ENCODE data around the gene TCP11L1.

TCP11L1 gene

GRCh38 chr11:33015621-33016551, 23.5 kb upstream of the TCP11L1 start, which contains the start of gene DEPDC7 (continued):
- TF ChIP-seq PRDM10 (tag by site-specific recombination; IDR thresholded peaks at IDR 0.05) (no peak), ZNF692 (tag by site-specific recombination; IDR thresholded peaks at IDR 0.05) (no peak), ZNF548 (tag by site-specific recombination; IDR thresholded peaks at IDR 0.05) (no peak), ZNF350 (tag by site-specific recombination; IDR thresholded peaks at IDR 0.05) (no peak), ZFHX2 (tag by site-specific recombination; conservative IDR thresholded peaks at IDR 0.05) (peak; percentile 76), KLF10 (tag by site-specific recombination; IDR thresholded peaks at IDR 0.05) (no peak), KLF7 (tag by site-specific recombination; IDR thresholded peaks at IDR 0.05; ENCODE audit: borderline replicate concordance) (no peak), KLF16 (tag by site-specific recombination; IDR thresholded peaks at IDR 0.05) (peak; percentile 47; the same call in 1 of the 2 replicates), ZNF664 (tag by site-specific recombination; IDR thresholded peaks at IDR 0.05) (no peak), ZFP69B (tag by site-specific recombination; IDR thresholded peaks at IDR 0.05) (0 out of 2 replicates have a peak, but pooled peaks have one; percentile 50), ZXDB (tag by site-specific recombination; IDR thresholded peaks at IDR 0.05) (no peak), SP3 (tag by site-specific recombination; IDR thresholded peaks at IDR 0.05) (peak; percentile 78), ZNF777 (tag by site-specific recombination; IDR thresholded peaks at IDR 0.05; ENCODE audit: borderline replicate concordance) (no peak), ZNF514 (tag by site-specific recombination; IDR thresholded peaks at IDR 0.05) (no peak), ZNF776 (tag by site-specific recombination; IDR thresholded peaks at IDR 0.05; ENCODE audit: borderline replicate concordance) (no peak), ZNF214 (tag by site-specific recombination; IDR thresholded peaks at IDR 0.05; ENCODE audit: borderline replicate concordance) (no peak), ZNF843 (tag by site-specific recombination; IDR thresholded peaks at IDR 0.05) (peak; percentile 34; the same call in 1 of the 2 replicates), ZNF266 (tag by site-specific recombination; IDR thresholded peaks at IDR 0.05; ENCODE audit: low read depth) (no peak), ZNF658 (tag by site-specific recombination; IDR thresholded peaks at IDR 0.05) (no peak), SALL2 (tag by site-specific recombination; IDR thresholded peaks at IDR 0.05; ENCODE audit: borderline replicate concordance) (no peak), ZFP41 (tag by site-specific recombination; IDR thresholded peaks at IDR 0.05; ENCODE audit: borderline replicate concordance) (no peak), ZFP37 (tag by site-specific recombination; IDR thresholded peaks at IDR 0.05) (no peak), HOXC10 (CRISPR knock-in tag; IDR thresholded peaks at IDR 0.05) (no peak), ZNF366 (tag by site-specific recombination; conservative IDR thresholded peaks at IDR 0.05) (no peak), KLF17 (tag by site-specific recombination; IDR thresholded peaks at IDR 0.05) (peak; percentile 28; the same call in 1 of the 2 replicates), ZNF76 (tag by site-specific recombination; IDR thresholded peaks at IDR 0.05; ENCODE audit: borderline replicate concordance, low read depth) (peak; percentile 68; the same call in 1 of the 2 replicates), ZNF555 (tag by site-specific recombination; conservative IDR thresholded peaks at IDR 0.05) (no peak), ZNF558 (tag by site-specific recombination; IDR thresholded peaks at IDR 0.05) (no peak)
- TF ChIP-seq, protein P1, sequence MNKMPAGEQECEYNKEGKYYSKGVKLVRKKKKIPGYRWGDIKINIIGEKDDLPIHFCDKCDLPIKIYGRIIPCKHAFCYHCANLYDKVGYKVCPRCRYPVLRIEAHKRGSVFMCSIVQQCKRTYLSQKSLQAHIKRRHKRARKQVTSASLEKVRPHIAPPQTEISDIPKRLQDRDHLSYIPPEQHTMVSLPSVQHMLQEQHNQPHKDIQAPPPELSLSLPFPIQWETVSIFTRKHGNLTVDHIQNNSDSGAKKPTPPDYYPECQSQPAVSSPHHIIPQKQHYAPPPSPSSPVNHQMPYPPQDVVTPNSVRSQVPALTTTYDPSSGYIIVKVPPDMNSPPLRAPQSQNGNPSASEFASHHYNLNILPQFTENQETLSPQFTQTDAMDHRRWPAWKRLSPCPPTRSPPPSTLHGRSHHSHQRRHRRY (tag by site-specific recombination; IDR thresholded peaks at IDR 0.05), result no peak
- TF ChIP-seq, protein P2, sequence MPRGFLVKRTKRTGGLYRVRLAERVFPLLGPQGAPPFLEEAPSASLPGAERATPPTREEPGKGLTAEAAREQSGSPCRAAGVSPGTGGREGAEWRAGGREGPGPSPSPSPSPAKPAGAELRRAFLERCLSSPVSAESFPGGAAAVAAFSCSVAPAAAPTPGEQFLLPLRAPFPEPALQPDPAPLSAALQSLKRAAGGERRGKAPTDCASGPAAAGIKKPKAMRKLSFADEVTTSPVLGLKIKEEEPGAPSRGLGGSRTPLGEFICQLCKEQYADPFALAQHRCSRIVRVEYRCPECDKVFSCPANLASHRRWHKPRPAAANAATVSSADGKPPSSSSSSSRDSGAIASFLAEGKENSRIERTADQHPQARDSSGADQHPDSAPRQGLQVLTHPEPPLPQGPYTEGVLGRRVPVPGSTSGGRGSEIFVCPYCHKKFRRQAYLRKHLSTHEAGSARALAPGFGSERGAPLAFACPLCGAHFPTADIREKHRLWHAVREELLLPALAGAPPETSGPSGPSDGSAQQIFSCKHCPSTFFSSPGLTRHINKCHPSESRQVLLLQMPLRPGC (tag by site-specific recombination; IDR thresholded peaks at IDR 0.05), result 0 out of 2 replicates have a peak, but pooled peaks have one; percentile 17
